Measurements from ENCODE around the gene CBX8.

- TF ChIP-seq CTCF (IDR thresholded peaks at IDR 0.05 in 8 of 11, conservative IDR thresholded peaks at IDR 0.05 in 3 of 11) (no peak), POLR2A (IDR thresholded peaks at IDR 0.05) (no peak)
Observed at GRCh38 chr17:79742589-79742918, 54.3 kb downstream of the CBX8 start.

Measured in spleen (tissue), 7 donors.